GM10248 (cell line): Measurements from ENCODE around the gene MYPN.
"Not testable (repeated sequence)": the region's sequence is repeated elsewhere in the genome, so short reads cannot be mapped to it uniquely, and the experiment has no call there.

Source experiments
- CTCF ChIA-PET: fragments of 300-600 bp; sonication (Branson Sonifier 250); formaldehyde crosslinking; extraction: SDS; loops from one replicate; lab custom pipeline; 2021; ENCODE audit warnings: antibody characterized with exemption; lab: Yijun Ruan, JAX
- POLR2A ChIA-PET: fragments of 350-650 bp; sonication (Branson Sonifier 250); formaldehyde crosslinking; extraction: SDS; loops from one replicate; lab custom pipeline; 2020; ENCODE audit warnings: antibody characterized with exemption; lab: Yijun Ruan, JAX
- DNase-seq: peaks from one replicate; pipeline ENCODE4 v3.0.0; 2012; ENCODE audit errors: extremely low spot score
- TF ChIP-seq, protein P1 (sequence below): IDR thresholded peaks from 2 replicates; pipeline ENCODE4 v1.5.1; 2012; ENCODE audit warnings: mild to moderate bottlenecking, low read depth; ENCODE audit errors: extremely low read depth, missing control alignments, control extremely low read depth

Gene MYPN

GRCh38 chr10:68075550-68076004, 33.7 kb upstream of the MYPN start:
- DNase-seq: peak; percentile 20
- TF ChIP-seq, protein P1, sequence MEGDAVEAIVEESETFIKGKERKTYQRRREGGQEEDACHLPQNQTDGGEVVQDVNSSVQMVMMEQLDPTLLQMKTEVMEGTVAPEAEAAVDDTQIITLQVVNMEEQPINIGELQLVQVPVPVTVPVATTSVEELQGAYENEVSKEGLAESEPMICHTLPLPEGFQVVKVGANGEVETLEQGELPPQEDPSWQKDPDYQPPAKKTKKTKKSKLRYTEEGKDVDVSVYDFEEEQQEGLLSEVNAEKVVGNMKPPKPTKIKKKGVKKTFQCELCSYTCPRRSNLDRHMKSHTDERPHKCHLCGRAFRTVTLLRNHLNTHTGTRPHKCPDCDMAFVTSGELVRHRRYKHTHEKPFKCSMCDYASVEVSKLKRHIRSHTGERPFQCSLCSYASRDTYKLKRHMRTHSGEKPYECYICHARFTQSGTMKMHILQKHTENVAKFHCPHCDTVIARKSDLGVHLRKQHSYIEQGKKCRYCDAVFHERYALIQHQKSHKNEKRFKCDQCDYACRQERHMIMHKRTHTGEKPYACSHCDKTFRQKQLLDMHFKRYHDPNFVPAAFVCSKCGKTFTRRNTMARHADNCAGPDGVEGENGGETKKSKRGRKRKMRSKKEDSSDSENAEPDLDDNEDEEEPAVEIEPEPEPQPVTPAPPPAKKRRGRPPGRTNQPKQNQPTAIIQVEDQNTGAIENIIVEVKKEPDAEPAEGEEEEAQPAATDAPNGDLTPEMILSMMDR: no peak
- POLR2A ChIA-PET: interaction anchor here (0.7 kb wide), 1 partner anchor 88 kb away, joined by 5 read pairs; no protein-coding TSS in a partner anchor
- CTCF ChIA-PET: interaction anchor here (1.2 kb wide), 1 partner anchor 15 kb away, joined by 3 read pairs; no protein-coding TSS in a partner anchor

- POLR2A ChIA-PET, DNase-seq: not testable (repeated sequence)
- CTCF ChIA-PET: interaction anchor here (1.2 kb wide), 1 partner anchor 16 kb away, joined by 3 read pairs; no protein-coding TSS in a partner anchor
These were observed 33.2 kb upstream of the MYPN start for GRCh38 chr10:68076081-68076480.

DNA sequence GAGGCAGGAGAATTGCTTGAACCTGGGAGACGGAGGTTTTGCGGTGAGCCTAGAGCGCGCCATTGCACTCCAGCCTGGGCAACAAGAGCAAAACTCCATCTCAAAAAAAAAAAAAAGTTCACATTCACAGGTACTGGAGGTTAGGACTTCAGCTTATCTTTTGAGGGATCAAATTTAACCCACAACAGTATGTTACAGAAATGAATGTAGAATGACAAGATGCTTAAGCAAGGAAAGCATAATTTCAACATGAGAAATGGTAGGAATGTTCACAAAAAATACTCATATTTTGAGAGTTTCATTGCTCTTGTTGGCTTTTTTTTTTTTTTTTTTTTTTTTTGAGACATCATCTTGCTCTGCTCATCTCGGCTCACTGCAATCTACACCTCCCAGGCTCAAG, 32.3 kb upstream of the MYPN start:
- ChIA-PET POLR2A (no interaction called here), CTCF (no interaction called here)
- TF ChIP-seq, protein P1: no peak
- DNase-seq: no peak

- no peak for DNase-seq
- CTCF ChIA-PET: no interaction called here
- POLR2A ChIA-PET: no interaction called here
- TF ChIP-seq, protein P1: no peak
These were observed 29.9 kb upstream of the MYPN start for GRCh38 chr10:68079434-68079833.

DNA sequence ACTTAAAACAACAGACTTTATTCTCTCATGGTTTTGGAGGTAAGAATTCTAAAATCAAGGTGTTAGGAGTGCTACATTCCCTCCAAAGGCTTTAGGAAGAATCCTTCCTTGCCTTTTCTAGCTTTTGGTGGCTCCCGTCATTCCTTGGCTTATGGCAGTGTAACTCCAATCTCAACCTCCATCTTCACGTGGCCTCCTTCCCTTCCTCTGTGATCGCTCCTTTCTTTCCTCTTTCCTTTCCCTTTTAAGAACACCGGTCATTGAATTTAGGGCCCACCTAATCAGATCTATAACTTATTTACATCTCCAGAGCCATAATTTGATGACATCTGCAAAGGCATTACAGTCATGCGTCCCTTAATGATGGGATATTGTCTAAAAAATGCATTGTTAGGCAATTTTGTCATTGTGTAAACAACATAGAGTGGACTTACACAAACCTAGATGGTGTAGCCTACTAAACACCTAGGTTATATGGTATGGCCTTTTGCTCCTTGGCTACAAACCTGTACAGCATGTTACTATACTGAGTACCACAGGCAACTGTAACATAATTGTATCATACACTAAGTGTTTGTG, 28.3 kb upstream of the MYPN start:
- DNase-seq: no peak
- ChIA-PET CTCF (interaction anchor here (1.3 kb wide), 1 partner anchor 24 kb away, joined by 4 read pairs; no protein-coding TSS in a partner anchor), POLR2A (no interaction called here)
- TF ChIP-seq, protein P1: no peak

- CTCF ChIA-PET: interaction anchor here (1.3 kb wide), 1 partner anchor 25 kb away, joined by 4 read pairs; no protein-coding TSS in a partner anchor
- POLR2A ChIA-PET: no interaction called here
- no peak for DNase-seq
- TF ChIP-seq, protein P1: no peak
These were observed 27.4 kb upstream of the MYPN start for GRCh38 chr10:68081916-68082315.

- ChIA-PET CTCF (interaction anchor here (0.6 to 1.0 kb wide), 6 partner anchors 15 to 219 kb away, joined by 3 to 4 read pairs (median 3); no protein-coding TSS in a partner anchor), POLR2A (no interaction called here)
- TF ChIP-seq, protein P1: peak; percentile 35
- no peak for DNase-seq
These were observed 26.4 kb upstream of the MYPN start for GRCh38 chr10:68082872-68083271.
